T1000 (cell line): ENCODE data around the gene TRPV5.
"Not testable (repeated sequence)": the region's sequence is repeated elsewhere in the genome, so short reads cannot be mapped to it uniquely, and the experiment has no call there.

Experiments
- DNase-seq: peaks from one replicate; lab custom pipeline; 2025; ENCODE audit warnings: mixed read lengths; lab: John Stamatoyannopoulos, UW

Gene TRPV5

GRCh38 chr7:142933624-142934023, at the start of gene TRPV5:
Gene TRPV5 (minus strand): TSS chr7:142933746. CDS start chr7:142933459, 287 bp downstream.
- no peak for DNase-seq

- DNase-seq = not testable (repeated sequence)
Measured at GRCh38 chr7:142978402-142978801, 44.9 kb upstream of the TRPV5 start.

DNA sequence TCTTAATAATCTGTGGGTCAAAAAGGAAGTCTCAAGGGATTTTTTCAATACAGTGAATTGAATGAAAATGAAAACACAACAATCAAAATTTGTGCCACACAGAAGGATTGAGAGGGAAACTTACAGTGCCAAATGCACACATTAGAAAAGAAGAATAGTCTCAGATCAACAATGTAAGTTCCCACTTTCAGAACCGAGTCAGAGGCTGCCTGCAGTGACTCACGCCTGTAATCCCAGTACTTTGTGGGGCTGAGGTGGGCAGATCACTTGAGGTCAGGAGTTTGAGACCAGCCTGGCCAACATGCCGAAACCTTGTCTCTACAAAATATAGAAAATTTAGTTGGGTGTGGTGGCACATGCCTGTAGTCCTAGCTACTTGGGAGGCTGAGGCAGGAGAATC, 41.1 kb upstream of the TRPV5 start:
- no peak for DNase-seq

DNA sequence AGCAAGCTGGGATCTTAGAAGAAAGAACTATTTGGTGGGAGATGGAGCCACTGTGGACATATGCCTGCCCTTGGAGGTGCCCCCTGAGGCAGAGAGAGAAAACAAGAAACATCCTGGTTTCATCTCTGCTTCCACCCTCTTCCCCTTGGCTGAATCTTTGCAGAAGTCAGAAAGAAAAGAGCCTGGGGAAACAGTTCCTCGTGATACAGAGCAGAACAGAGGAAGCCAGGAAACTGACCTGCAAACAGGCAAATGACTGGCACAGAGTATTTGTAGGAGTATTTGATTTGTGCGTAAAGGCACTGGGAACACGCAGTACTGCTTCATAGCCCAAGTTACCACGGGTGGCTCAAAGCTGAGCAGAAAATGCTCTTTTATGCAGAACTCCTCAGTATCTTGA, 35.6 kb upstream of the TRPV5 start:
- no peak for DNase-seq

DNA sequence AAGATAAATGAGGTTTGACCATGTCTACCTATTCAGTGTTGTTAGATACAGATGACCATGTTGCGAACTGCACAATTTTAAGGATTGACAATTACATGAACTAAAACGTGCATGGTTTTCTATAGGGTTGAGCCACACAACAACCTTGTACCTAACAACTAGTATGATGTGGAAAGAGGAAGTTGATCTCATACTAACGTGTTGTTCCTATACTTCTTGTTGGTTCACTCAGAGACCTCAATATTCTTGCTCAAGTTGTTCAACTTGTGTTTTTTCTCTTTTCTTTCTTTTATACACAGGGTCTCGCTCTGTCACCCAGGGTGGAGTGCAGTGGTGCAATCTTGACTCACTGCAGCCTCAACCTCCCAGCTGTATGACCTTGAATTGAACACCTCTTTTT, 34.7 kb upstream of the TRPV5 start:
- DNase-seq = no peak

GRCh38 chr7:142964502-142965246, 31.1 kb upstream of the TRPV5 start:
- no peak for DNase-seq

- no peak for DNase-seq
Measured at GRCh38 chr7:142963993-142964392, 30.4 kb upstream of the TRPV5 start.

DNA sequence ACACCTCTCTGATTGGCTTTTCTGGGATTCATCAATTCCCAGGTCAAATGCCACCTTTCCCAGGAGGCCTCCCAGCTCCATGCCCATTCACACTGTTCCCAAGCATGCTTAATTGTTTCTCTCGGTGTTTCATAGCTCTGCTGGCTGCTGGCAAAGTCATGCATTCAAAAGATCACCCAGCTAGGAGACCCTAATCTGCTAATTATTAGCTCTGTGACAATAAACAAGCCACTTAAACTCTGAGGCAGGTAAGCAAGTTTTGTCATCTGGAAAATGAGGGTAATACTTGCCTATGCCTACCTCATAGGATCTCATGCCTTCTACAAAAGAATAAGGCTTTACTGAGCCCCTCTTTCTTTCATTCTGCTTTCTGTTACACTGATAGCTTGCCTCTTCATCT, 29.4 kb upstream of the TRPV5 start:
- DNase-seq = no peak

DNA sequence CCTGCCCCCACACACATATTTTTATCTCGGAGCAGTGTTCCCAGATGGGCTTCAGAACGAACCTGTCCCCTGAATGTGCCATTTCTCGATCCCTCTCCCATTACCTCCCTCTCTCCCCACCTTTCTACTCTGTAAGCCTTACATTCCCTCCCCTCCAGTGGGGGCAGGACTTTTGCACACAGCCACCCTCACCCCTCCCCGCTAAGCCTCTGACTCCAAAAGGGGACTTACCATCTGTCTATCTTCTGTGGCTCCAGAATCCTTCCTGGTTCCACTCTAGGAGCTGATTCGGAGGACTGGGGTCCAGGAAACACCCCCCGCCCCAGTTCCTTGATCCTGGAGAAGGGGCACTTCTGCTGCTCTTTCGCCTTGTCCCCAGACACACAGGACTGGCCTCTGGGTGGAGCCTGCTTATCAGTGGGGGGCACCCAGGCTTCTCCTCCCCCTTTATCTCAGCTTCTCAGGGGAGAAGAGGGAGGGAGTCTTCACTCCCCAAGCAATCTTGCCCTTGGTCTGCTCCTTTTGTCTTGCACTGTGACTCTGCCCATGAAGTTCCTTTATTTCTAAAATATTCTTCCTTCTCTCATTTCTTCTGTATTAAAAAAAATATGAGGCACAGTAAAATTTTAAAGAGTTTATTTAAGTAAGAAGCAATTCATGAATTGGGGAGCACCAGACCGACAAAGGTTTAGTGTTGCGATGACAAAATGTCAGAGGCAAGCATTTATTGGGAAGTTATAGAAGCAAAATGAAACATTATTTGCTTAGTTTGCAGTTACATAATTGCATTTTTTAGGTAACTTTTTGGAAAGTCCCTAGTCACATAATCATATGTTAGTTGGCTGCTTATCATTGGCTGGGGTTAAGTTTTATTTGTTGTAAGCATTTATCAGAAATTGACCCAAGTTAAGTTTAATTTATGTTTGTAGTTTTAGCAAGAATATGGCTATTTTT, 28.7 kb upstream of the TRPV5 start, which contains the start of gene KEL:
KEL (minus strand) TSS at position 391 of the 954 bp plus-strand sequence; CDS start at position 234, 157 bp downstream.
- DNase-seq = no peak

DNA sequence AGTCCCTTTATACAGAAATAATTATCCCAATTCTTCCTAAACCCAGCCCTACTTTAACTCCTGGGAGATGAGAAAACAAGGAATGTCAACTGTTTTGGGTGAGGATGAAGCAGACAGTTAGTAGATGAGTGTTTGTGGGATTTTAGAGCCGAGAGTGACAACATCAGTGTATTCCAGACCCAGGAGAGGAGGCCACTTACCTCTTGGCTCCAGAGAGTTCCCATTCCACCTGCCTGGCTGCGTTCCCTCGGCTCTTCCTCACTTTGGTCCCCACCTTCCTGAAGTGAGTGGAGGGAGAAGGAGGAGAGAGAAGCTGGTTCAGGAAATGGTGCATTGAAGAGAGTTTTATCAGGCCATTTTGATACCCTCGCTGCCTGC, 28.0 kb upstream of the TRPV5 start:
- DNase-seq = no peak

DNA sequence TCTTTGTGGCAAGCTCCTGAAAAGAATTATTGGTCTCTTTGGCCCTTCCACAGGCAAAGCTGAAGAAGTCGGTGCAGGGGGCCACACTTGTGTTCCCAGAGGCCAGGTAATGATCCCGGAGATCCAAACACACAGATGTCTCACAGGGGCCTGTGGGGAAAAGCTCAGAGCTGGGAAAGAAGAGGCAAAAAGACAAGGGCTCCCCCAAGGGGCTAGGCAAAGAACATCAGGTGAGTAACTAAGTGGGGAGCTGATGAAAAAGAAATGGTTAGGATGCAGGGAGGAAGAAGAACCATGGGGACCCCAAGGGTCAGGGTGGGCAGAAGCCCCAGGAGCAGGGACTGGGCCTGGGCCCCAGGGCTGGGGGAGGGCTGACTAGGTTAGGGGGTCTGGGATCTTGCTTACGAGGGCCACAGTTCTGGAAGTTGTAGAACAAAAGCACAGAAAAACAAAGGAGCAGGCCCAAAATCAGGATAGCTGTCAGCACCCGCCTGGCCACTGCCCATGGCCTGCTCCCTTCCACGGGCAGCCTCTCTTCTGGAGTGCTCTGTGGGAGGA, 27.5 kb upstream of the TRPV5 start:
- no peak for DNase-seq

GRCh38 chr7:142959202-142959601, 25.7 kb upstream of the TRPV5 start:
- DNase-seq = no peak

- no peak for DNase-seq
Measured at GRCh38 chr7:142957723-142958122, 24.2 kb upstream of the TRPV5 start.

GRCh38 chr7:142956951-142957623, 23.5 kb upstream of the TRPV5 start:
- no peak for DNase-seq

GRCh38 chr7:142954680-142955268, 21.2 kb upstream of the TRPV5 start:
- no peak for DNase-seq

- no peak for DNase-seq
Measured at GRCh38 chr7:142950235-142950634, 16.7 kb upstream of the TRPV5 start.

GRCh38 chr7:142948603-142949002, 15.1 kb upstream of the TRPV5 start:
- no peak for DNase-seq

DNA sequence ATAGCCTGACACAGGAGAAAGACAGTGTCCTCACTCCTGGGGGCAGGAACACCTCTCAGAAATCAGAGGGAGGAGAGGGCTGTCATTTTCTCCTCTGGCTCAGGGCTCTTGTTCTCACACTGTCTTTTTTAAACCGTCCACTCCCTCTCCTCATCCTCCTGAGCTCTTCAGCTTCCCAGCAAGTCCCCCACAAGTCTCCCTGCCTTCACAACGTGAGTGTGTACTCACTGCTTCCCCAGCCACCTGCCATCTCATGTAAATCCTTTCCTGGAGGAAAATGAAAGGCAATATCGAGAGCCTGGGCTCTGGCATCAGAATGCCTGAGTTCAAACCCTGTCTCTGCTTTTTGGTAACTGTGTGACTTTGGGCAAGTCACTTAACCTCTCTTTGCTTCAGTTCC, 11.5 kb upstream of the TRPV5 start:
- no peak for DNase-seq

- DNase-seq = no peak
Measured at GRCh38 chr7:142943706-142944268, 10.2 kb upstream of the TRPV5 start.

- DNase-seq = no peak
Measured at GRCh38 chr7:142942746-142943145, 9.2 kb upstream of the TRPV5 start.

- no peak for DNase-seq
Measured at GRCh38 chr7:142941541-142941940, 8.0 kb upstream of the TRPV5 start.
